Measurements from ENCODE around the gene SLC17A7. TPM values are rescaled to one million over a fixed set of nuclear protein-coding genes. Genes with fewer than 3 reads are reported as not detected.
A peak's percentile ranks its signal among the peaks of the same experiment; 100 is the strongest.

SLC17A7 gene
- total and polyA plus RNA-seq, 2 of the 13 experiments (the other 11 are each of a cell fraction or from before 2014, with no cell fraction given): 0.32 TPM; not detected in 1

- in situ Hi-C loops (cut with HindIII; ENCODE audit: extremely low pct_ligation_motif_present, low pct_unique_long_range_greater_than_20kb) (no loop called here), intact Hi-C loops (cut with micrococcal nuclease; ENCODE audit: unreplicated experiment) (no loop called here)
- 10% methylated on average over 5 of the region's 6 CpGs for WGBS (ENCODE audit: low lambda C conversion rate)
- 0 out of 2 replicates have a peak, but pooled peaks cover 13% of the 10 kb centered on the region for H3K4me1 ChIP-seq (ENCODE audit: insufficient read depth, low read length)
- FAIRE-seq (no peak), ATAC-seq (peak; percentile 54), DNase-seq (ENCODE audit: low spot score) (no peak)
- ChIA-PET POLR2A (no interaction called here), CTCF (ENCODE audit: low intra/inter-chr PET ratio, low total read pairs) (no interaction called here)
- peak overlapping the region; percentile 14; the same call in 1 of the 2 replicates for H3K4me2 ChIP-seq (ENCODE audit: low read depth, low read length)
- peak overlapping the region in 1 of 3 experiments; percentile 23; a peak in 1 of 6 replicates for H3K4me3 ChIP-seq (replicated peaks in 1 of 3; ENCODE audit: insufficient read depth in 1 of 3, low read depth in 2 of 3, low read length in 3 of 3)
- H3K79me2 ChIP-seq (ENCODE audit: insufficient read depth, low read length): no peaks in the 10 kb centered on the region
- no peaks in the 10 kb centered on the region for H4K20me1 ChIP-seq (ENCODE audit: insufficient read depth, low read length)
- no peak for TF ChIP-seq NFYB (CRISPR knock-in tag; IDR thresholded peaks at IDR 0.05)
- TF ChIP-seq HINFP (CRISPR knock-in tag; IDR thresholded peaks at IDR 0.05; ENCODE audit: low read depth): no peak
- TF ChIP-seq ZNF589 (CRISPR knock-in tag; conservative IDR thresholded peaks at IDR 0.05): no peak
- no peak for TF ChIP-seq CAMTA2 (CRISPR knock-in tag; IDR thresholded peaks at IDR 0.05; ENCODE audit: borderline replicate concordance)
- no peak for TF ChIP-seq GLI4 (CRISPR knock-in tag; IDR thresholded peaks at IDR 0.05; ENCODE audit: borderline replicate concordance)
- no peak for TF ChIP-seq HNF4A (CRISPR knock-in tag; IDR thresholded peaks at IDR 0.05)
- no peak for TF ChIP-seq MAX (IDR thresholded peaks at IDR 0.05)
- TF ChIP-seq ZBTB42 (CRISPR knock-in tag; IDR thresholded peaks at IDR 0.05): no peak
- no peak for TF ChIP-seq ZNF777 (CRISPR knock-in tag; IDR thresholded peaks at IDR 0.05)
- TF ChIP-seq ZNF383 (CRISPR knock-in tag; IDR thresholded peaks at IDR 0.05; ENCODE audit: borderline replicate concordance): no peak
- TF ChIP-seq ZHX1 (CRISPR knock-in tag; IDR thresholded peaks at IDR 0.05; ENCODE audit: low read depth): no peak
- TF ChIP-seq MATR3 (CRISPR knock-in tag; IDR thresholded peaks at IDR 0.05): no peak
- no peak for TF ChIP-seq ARID2 (CRISPR knock-in tag; IDR thresholded peaks at IDR 0.05; ENCODE audit: borderline replicate concordance)
- TF ChIP-seq SIN3A (IDR thresholded peaks at IDR 0.05; ENCODE audit: borderline replicate concordance, low read depth, low read length): no peak
- TF ChIP-seq ZNF558 (CRISPR knock-in tag; IDR thresholded peaks at IDR 0.05; ENCODE audit: borderline replicate concordance): no peak
- no peak for TF ChIP-seq TSC22D2 (CRISPR knock-in tag; IDR thresholded peaks at IDR 0.05; ENCODE audit: borderline replicate concordance)
- no peak for TF ChIP-seq SNAI1 (CRISPR knock-in tag; IDR thresholded peaks at IDR 0.05; ENCODE audit: borderline replicate concordance)
- H3K27me3 ChIP-seq (ENCODE audit: control insufficient read depth in 1 of 2, insufficient read depth in 2 of 2, low read length in 2 of 2): peaks cover 6 to 43% of the 10 kb centered on the region in 2 experiments; a peak in 4 of 5 replicates
- H2AFZ ChIP-seq (ENCODE audit: low read length): no peak overlapping the region
- H3K27ac ChIP-seq (ENCODE audit: extremely low read length, insufficient read depth, low read length): no peak overlapping the region
- no peaks in the 10 kb centered on the region for H3K36me3 ChIP-seq (replicated peaks in 1 of 2; ENCODE audit: control insufficient read depth in 1 of 2, insufficient read depth in 2 of 2, low read length in 2 of 2)
- H3K9ac ChIP-seq (ENCODE audit: insufficient read depth, low read depth, low read length): peak overlapping the region; percentile 22; the same call in 1 of the 2 replicates
- no TSS peak for BruUV-seq (replicated peaks)
- H3K9me3 ChIP-seq (ENCODE audit: low read length): no peaks in the 10 kb centered on the region
These were observed 42.4 kb downstream of the SLC17A7 start for GRCh38 chr19:49398931-49399330.
